Mucosa of descending colon (tissue), 3 donors: ENCODE measurements around the gene FLT1. TPM values are rescaled to one million over a fixed set of nuclear protein-coding genes. Genes with fewer than 3 reads are reported as not detected.

Experiments used
- ATAC-seq: fragments of 200-7000 bp; cut with Tn5 transposase; one replicate; pipeline ENCODE4 v1.9.1; 2020; ENCODE audit warnings: mild to moderate bottlenecking, moderate library complexity
- DNase-seq, 3 donors: peaks; one replicate each; pipeline ENCODE4 v3.0.0-alpha.2; 2020
- H3K36me3 ChIP-seq: fragments of 200-600 bp; one replicate; pipeline ENCODE4 v1.8.0; 2021; ENCODE audit warnings: low read depth, mild to moderate bottlenecking
- H3K4me1 ChIP-seq: fragments of 200-600 bp; one replicate; pipeline ENCODE4 v1.8.0; 2021; ENCODE audit warnings: low read depth, mild to moderate bottlenecking
- H3K4me3 ChIP-seq: fragments of 200-600 bp; one replicate; pipeline ENCODE4 v1.8.0; 2021; ENCODE audit warnings: mild to moderate bottlenecking
- H3K9me3 ChIP-seq: fragments of 200-600 bp; one replicate; pipeline ENCODE4 v1.8.0; 2021; ENCODE audit warnings: mild to moderate bottlenecking
- CTCF ChIP-seq: fragments of 200-600 bp; IDR thresholded peaks from one replicate; pipeline ENCODE4 v1.8.0; 2022; ENCODE audit warnings: antibody characterized with exemption, mild to moderate bottlenecking
- intact Hi-C, 2 donors: fragments of 100-400 bp; cut with DNase I in 1 of 2; cut with micrococcal nuclease in 1 of 2; formaldehyde crosslinking; loops; one replicate each; pipeline versions ENCODE4 v1.11.0 to v1.11.1; 2022; cut with DNase I, micrococcal nuclease
- total RNA-seq, 3 donors: library from RNA; stranded (reverse); fragmentation: NEBNext Ultra II Directional in 2 of 3; extraction: Animal tissue kit (Norgen Biotek cat#: 25700) in 2 of 3; gene quantifications; one replicate each; pipeline versions ENCODE4 v1.2.1 to v1.2.4, GENCODE V29; 2021 to 2023
- donor health status: DM: no; HTN: no; CAD: no; lungs with moderate emphysema.
- donor health status: DM: no; HTN: no; CAD: no.
- donor health status: DM: no; HTN: yes; CAD: no.

The FLT1 gene
- total RNA-seq, 3 donors from 2014 or later = 3.8 to 9.2 (median 4.0) TPM

- DNase-seq (no peak), ATAC-seq (no peak)
- no peak for TF ChIP-seq CTCF
- Histone ChIP-seq H3K36me3 (no peaks in the 10 kb centered on the region), H3K4me1 (peaks cover 3% of the 10 kb centered on the region), H3K4me3 (no peak overlapping the region), H3K9me3 (no peaks in the 10 kb centered on the region)
- intact Hi-C loops = loop anchor here in 1 of 2 donors (5.0 to 10.0 kb wide), 2 partner anchors 314 to 476 kb away; no protein-coding TSS in a partner anchor
These were observed 173.9 kb downstream of the FLT1 start for GRCh38 chr13:28320884-28321574.

GRCh38 chr13:28320209-28320608 is 174.7 kb downstream of the FLT1 start:
- ATAC-seq = no peak
- peaks cover 3% of the 10 kb centered on the region for H3K4me1 ChIP-seq
- DNase-seq = no peak
- no peaks in the 10 kb centered on the region for H3K36me3 ChIP-seq
- TF ChIP-seq CTCF = no peak
- H3K4me3 ChIP-seq = no peak overlapping the region
- intact Hi-C loops = loop anchor here in 1 of 2 donors (5.0 to 10.0 kb wide), 2 partner anchors 315 to 477 kb away; no protein-coding TSS in a partner anchor
- no peaks in the 10 kb centered on the region for H3K9me3 ChIP-seq

GRCh38 chr13:28319528-28319927 is 175.4 kb downstream of the FLT1 start:
- ATAC-seq (no peak), DNase-seq (no peak)
- TF ChIP-seq CTCF = no peak
- Histone ChIP-seq H3K4me3 (no peak overlapping the region), H3K36me3 (no peaks in the 10 kb centered on the region), H3K4me1 (peaks cover 3% of the 10 kb centered on the region), H3K9me3 (no peaks in the 10 kb centered on the region)
- intact Hi-C loops = no loop called here

- peaks cover 3% of the 10 kb centered on the region for H3K4me1 ChIP-seq
- ATAC-seq = no peak
- H3K9me3 ChIP-seq = no peaks in the 10 kb centered on the region
- H3K4me3 ChIP-seq = no peak overlapping the region
- no peaks in the 10 kb centered on the region for H3K36me3 ChIP-seq
- intact Hi-C loops = no loop called here
- TF ChIP-seq CTCF = no peak
- DNase-seq = no peak
These were observed 176.4 kb downstream of the FLT1 start for GRCh38 chr13:28318496-28318895.

- no peaks in the 10 kb centered on the region for H3K36me3 ChIP-seq
- TF ChIP-seq CTCF = no peak
- no peak for ATAC-seq
- no peak overlapping the region for H3K4me3 ChIP-seq
- peaks cover 3% of the 10 kb centered on the region for H3K4me1 ChIP-seq
- no peak for DNase-seq
- no peaks in the 10 kb centered on the region for H3K9me3 ChIP-seq
- intact Hi-C loops = no loop called here
These were observed 178.1 kb downstream of the FLT1 start for GRCh38 chr13:28316836-28317235.
